GM12878 (cell line): ENCODE data around the gene MYO1E. TPM values are rescaled to one million over a fixed set of nuclear protein-coding genes. Genes with fewer than 3 reads are reported as not detected.
A peak's percentile ranks its signal among the peaks of the same experiment; 100 is the strongest.

Experiments used
- BACH1 ChIP-seq: fragments of 450-650 bp; IDR thresholded peaks from 2 replicates; pipeline ENCODE4 v1.6.1; 2017; ENCODE audit warnings: mild to moderate bottlenecking, borderline replicate concordance
- CREM ChIP-seq: IDR thresholded peaks from 2 replicates; pipeline ENCODE4 v1.6.1; 2014; ENCODE audit warnings: antibody characterized with exemption, low read depth
- IRF4 ChIP-seq: IDR thresholded peaks from 2 replicates; pipeline ENCODE4 v1.6.1; 2011; ENCODE audit warnings: low read depth, low read length
- KDM1A ChIP-seq: fragments of 200-600 bp; sonication (generic); IDR thresholded peaks from 2 replicates; pipeline ENCODE4 v1.6.1; 2016; ENCODE audit warnings: borderline replicate concordance
- RELA ChIP-seq: fragments of 450-650 bp; IDR thresholded peaks from 2 replicates; pipeline ENCODE4 v1.8.0; 2014; ENCODE audit warnings: borderline replicate concordance; ENCODE audit not compliant: partially characterized antibody
- SIN3A ChIP-seq: IDR thresholded peaks from 2 replicates; pipeline ENCODE4 v1.6.1; 2012; ENCODE audit warnings: low read depth, low read length, improper control_type of control experiment
- TAF1 ChIP-seq: IDR thresholded peaks from 2 replicates; pipeline ENCODE4 v1.6.1; 2011; ENCODE audit warnings: mild to moderate bottlenecking, low read depth, low read length, borderline replicate concordance
- polyA plus RNA-seq, 11 experiments: library from polyadenylated mRNA; depleted of rRNA in 4 of 11; unstranded in 6 of 11; stranded (reverse) in 5 of 11; fragments of >200 nt; fragmentation: Nextera tagmentation in 4 of 11; fragmentation: Illumina TruSeq in 1 of 11; extraction: Ambion mirVana in 4 of 11; extraction: Trizol in 1 of 11; gene quantifications; 1 replicate in 1 of 11; 2 replicates in 10 of 11; pipeline versions ENCODE4 v1.2.1 to v1.2.3, GENCODE V29; 2011 to 2016; ENCODE audit warnings: inconsistent platforms in 2 of 11, missing spikeins in 2 of 11, low read depth in 1 of 11
- total RNA-seq, 4 experiments: library from RNA; depleted of rRNA in 3 of 4; stranded (reverse); fragments of >200 nt in 3 of 4; fragmentation: Illumina TruSeq in 1 of 4; extraction: Trizol in 1 of 4; gene quantifications; 2 replicates each; pipeline versions ENCODE4 v1.2.1 to v1.2.3, GENCODE V29; 2013 to 2021
- TF ChIP-seq, protein P1 (sequence below): fragments of 450-650 bp; IDR thresholded peaks from 2 replicates; pipeline ENCODE4 v1.6.1; 2017; ENCODE audit warnings: mild to moderate bottlenecking, low read depth, inconsistent platforms; ENCODE audit not compliant: poor library complexity, severe bottlenecking
- TF ChIP-seq, protein P2 (sequence below): fragments of 450-650 bp; IDR thresholded peaks from 2 replicates; pipeline ENCODE4 v1.6.1; 2017; ENCODE audit warnings: low read depth, mild to moderate bottlenecking, moderate library complexity

Gene MYO1E
- total and polyA plus RNA-seq, 10 of the 15 experiments (the other 5 are each of a cell fraction or from before 2014, with no cell fraction given) = 10.3 to 266 (median 64.9) TPM

- TF ChIP-seq, protein P1, sequence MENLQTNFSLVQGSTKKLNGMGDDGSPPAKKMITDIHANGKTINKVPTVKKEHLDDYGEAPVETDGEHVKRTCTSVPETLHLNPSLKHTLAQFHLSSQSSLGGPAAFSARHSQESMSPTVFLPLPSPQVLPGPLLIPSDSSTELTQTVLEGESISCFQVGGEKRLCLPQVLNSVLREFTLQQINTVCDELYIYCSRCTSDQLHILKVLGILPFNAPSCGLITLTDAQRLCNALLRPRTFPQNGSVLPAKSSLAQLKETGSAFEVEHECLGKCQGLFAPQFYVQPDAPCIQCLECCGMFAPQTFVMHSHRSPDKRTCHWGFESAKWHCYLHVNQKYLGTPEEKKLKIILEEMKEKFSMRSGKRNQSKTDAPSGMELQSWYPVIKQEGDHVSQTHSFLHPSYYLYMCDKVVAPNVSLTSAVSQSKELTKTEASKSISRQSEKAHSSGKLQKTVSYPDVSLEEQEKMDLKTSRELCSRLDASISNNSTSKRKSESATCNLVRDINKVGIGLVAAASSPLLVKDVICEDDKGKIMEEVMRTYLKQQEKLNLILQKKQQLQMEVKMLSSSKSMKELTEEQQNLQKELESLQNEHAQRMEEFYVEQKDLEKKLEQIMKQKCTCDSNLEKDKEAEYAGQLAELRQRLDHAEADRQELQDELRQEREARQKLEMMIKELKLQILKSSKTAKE = no peak
- TF ChIP-seq BACH1 (no peak), CREM (peak; percentile 24; the same call in 1 of the 2 replicates), IRF4 (peak; percentile 91; the same call in 1 of the 2 replicates), KDM1A (no peak), RELA (no peak), SIN3A (no peak), TAF1 (no peak)
- TF ChIP-seq, protein P2, sequence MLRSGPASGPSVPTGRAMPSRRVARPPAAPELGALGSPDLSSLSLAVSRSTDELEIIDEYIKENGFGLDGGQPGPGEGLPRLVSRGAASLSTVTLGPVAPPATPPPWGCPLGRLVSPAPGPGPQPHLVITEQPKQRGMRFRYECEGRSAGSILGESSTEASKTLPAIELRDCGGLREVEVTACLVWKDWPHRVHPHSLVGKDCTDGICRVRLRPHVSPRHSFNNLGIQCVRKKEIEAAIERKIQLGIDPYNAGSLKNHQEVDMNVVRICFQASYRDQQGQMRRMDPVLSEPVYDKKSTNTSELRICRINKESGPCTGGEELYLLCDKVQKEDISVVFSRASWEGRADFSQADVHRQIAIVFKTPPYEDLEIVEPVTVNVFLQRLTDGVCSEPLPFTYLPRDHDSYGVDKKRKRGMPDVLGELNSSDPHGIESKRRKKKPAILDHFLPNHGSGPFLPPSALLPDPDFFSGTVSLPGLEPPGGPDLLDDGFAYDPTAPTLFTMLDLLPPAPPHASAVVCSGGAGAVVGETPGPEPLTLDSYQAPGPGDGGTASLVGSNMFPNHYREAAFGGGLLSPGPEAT = 0 out of 2 replicates have a peak, but pooled peaks have one; percentile 11
Measured at GRCh38 chr15:59369597-59369996, 3.1 kb downstream of the MYO1E start (continued).
